HG02870 (cell line): ENCODE measurements around the gene SERPINB2.

Experiments used
- ATAC-seq: cut with Tn5 transposase; IDR thresholded peaks from one replicate; pipeline ENCODE4 v1.9.1; 2021; ENCODE audit warnings: mild to moderate bottlenecking, moderate library complexity; ENCODE audit not compliant: unreplicated experiment

The SERPINB2 gene, protein sequence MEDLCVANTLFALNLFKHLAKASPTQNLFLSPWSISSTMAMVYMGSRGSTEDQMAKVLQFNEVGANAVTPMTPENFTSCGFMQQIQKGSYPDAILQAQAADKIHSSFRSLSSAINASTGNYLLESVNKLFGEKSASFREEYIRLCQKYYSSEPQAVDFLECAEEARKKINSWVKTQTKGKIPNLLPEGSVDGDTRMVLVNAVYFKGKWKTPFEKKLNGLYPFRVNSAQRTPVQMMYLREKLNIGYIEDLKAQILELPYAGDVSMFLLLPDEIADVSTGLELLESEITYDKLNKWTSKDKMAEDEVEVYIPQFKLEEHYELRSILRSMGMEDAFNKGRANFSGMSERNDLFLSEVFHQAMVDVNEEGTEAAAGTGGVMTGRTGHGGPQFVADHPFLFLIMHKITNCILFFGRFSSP

DNA sequence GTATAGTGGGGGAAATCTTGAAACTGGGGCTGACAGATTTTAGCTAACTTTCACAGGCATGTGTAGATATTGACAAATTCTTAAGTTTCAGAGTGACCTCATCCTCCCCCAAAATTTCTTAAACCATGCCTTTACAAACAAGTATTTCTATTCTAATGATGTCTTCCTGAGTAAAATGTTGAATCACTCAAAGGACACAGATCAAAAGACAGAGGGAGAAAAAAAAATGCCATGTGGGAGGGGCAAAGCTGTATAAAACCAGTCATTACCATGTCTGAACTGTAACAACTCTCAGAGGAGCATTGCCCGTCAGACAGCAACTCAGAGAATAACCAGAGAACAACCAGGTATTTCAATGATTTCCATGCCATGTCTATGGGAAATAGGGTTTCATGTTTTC lies at the start of gene SERPINB2:
Gene SERPINB2, plus strand, starts transcription at position 282 of the 400 bp plus-strand sequence. CDS start 3,740 bp downstream, outside the sequence.
- peak; percentile 35 for ATAC-seq

DNA sequence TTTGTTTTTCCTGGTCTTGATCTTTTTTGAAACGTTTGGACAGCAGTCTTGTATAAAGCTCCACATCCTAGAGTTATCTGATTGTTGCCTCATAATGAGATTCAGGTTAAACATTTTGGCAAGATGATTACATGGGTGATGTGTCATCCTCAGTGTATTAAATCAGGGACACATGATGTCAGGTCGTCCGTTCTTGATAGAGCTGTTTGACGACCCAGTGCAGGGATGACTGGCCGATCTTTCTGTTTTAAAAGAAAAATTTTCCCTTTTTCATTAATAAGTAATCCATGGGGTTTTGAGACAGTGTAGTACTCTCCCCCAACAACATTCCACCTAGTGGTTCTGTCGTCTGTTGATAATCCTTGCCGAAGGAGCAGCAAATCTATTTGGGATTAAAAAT lies 44.5 kb upstream of the SERPINB2 start:
- no peak for ATAC-seq

DNA sequence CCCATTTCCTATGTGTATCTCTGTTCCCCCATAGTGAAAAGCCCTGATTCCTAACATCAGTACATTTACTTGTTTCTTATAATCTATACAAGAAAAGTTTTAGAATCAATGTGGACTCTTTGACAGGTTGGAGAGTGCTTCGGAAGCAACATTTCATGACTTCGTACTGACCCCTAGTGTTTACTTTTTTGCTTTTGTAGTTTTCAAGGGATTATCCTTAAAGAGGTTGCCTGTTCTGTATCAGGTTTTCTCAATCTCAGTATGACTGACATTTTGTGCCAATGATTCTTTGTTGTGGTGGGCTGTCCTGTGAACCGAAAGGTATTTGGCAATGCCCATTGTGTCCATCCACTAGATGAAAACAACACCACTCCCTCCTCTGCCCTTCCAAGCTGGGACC lies 43.3 kb upstream of the SERPINB2 start:
- ATAC-seq = peak; percentile 77

DNA sequence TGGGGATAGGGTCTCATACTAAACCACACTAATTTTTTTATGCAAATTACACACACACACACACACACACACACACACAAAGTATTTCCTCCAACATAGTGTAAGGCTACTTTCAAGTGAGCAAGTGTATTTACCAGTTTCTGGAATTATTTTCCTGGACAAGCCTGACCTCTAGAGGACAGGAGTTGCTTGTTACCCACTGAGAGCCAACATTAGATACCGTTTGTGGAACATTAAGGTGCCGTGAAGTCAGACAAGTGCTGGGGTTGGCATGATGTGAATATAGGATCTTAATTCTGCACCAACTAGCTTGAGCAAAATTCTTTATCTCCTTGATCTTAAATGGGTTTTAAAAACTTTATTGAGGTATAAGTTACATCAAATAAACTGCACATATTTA lies 39.3 kb upstream of the SERPINB2 start:
- peak; percentile 41 for ATAC-seq

DNA sequence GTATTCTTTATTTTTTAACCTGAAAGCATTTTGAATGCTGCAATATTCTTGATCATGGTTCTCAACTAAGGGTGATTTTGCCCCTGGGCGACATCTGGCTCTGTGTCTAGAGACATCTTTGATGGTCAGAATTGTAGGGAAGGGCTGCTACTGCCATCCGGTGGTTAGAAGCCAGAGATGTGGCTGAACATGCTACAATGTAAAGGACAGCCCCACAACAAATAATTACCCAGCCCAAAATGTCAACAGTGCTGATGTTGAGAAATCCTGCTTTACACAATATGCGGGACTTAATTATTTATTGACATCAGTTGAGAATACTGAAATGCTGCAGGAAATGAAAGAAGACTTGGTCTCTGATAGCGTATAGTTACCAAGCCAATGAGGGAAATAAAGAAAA lies 37.5 kb upstream of the SERPINB2 start:
- ATAC-seq = no peak

DNA sequence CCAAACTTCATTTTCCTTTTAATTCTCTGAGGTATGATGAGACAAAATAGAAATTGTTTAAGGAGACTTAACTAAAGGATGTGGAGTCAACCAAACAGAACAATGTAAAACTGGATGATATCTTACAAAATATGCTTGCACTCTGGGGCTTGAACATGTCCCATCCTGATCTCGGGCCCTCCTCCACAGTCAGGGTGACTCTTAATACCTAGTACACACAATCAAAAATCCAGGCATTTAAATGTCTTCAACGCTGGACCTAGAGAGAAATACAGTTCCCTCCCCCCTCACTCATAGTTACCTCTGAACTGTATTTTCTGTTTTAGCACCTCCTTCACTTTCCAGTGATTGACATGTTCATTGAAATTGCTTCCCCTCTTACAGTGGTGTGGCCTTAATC lies 36.9 kb upstream of the SERPINB2 start:
- no peak for ATAC-seq

DNA sequence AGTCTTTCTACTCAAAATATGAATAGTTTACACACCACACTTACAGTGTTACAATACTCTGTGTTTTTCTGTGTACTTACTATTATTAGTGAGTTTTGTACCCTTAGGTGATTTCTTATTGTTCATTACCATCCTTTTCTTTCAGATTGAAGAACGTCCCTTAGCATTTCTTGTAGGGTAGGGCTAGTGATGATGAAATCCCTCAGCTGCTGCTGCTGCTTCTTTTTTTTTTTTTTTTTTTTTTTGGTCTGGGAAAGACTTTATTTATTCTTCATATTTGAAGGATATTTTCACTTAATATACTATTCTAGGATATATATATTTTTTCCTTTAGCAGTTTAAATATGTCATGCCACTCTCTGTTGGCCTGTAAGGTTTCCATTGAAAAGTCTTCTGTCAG lies 29.0 kb upstream of the SERPINB2 start:
- ATAC-seq = no peak

DNA sequence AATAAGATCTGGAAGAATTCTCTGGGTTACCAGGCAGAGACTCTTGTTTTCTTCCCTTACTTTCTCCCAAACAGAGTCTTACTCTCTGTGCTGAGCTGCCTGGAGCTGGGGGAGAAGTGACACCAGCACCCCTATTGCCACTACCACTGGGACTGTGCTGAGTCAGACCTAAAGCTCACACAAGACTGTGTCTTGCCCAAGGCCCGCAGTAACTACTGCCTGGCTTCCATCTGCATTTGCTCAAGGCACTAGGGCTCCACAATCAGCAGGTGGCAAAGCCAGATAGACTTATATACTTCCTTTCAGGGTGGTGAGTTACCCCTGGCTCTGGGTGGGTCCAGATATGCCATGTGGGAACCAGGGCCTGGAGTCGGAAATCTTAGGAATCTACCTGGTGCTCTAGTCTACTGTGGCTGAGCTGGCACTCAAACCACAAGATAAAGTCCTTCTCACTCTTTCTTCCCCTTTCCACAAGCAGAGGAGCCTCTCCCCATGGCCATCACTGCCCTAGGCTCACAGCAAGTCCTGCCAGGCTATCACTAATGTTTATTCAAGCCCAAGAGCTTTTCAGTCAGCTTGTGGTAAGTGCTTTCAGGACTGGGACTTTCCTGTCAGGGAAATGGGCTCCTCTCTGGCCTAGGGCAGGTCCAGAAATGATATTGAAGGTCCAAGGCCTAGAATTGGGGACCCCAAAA lies 27.6 kb upstream of the SERPINB2 start:
- ATAC-seq = no peak

DNA sequence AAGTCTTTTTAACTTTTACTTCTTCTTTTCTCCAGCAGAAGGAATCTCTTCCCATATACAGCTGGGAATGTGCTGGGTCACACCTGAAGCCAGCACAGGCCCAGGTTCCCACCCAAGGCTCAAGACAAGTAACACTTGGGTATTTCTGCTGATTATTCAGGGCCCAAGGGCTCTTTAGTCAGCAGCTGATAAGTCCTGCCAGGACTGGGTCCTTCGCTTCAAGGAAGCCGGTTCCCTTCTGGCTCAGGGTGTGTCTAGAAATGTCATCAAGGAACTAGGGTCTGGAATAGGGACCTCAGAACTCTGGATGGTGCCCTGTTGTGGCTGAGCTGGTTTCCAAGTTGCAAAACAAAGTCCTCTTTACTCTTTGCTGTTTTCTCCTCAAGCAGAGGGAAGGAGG lies 27.0 kb upstream of the SERPINB2 start:
- no peak for ATAC-seq

DNA sequence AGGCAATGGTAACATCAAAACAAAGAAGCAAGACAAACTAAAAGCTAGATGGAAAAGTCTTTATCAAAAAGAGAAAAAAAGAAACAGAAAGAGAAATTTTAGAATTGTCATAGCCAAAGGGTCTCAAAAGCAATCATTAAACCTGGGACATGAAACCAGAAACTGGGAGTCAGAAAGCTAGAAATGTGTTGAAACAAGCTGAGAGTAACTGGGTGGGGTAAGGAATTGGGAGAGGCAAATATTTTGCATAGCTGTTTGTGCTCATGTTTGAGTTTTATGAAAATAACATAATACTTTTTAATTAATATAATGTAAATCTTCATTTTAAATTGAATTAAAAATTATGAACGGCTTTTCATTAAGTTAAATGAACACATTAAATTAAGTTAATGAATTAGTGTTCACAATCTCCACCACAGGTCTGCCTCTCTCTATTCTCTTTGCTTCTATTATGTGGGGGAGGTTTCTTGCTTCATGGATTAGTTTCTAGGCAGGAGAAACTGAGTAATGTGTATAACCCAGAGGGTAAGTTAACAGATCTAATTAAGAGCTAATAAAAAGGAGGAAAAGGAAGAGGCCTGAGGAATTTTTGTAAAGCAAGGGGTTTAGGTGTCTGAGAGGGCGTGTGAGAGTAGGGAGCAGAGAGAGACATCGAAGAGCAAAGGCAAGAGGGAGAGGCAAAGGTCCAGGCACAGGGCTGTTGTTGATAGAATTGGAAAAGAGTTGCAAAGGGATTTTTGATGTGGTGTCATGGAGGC lies 20.0 kb upstream of the SERPINB2 start:
- ATAC-seq = no peak

DNA sequence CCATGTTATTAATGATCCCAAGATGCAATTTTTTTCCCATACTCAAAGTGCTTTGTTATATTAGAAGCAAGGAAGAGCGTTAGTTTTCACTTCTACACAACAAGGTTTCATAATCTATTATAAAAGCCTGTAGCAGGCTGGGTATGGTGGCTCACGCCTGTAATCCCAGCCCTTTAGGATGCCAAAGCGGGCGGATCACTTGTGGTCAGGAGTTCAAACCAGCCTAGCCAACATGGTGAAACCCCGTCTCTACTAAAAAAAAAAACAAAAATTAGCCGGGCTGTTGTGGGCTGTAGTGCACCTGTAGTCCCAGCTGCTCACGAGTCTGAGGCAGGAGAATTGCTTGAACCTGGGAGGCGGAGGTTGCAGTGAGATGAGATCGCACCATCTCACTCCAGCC lies 19.0 kb upstream of the SERPINB2 start:
- no peak for ATAC-seq

DNA sequence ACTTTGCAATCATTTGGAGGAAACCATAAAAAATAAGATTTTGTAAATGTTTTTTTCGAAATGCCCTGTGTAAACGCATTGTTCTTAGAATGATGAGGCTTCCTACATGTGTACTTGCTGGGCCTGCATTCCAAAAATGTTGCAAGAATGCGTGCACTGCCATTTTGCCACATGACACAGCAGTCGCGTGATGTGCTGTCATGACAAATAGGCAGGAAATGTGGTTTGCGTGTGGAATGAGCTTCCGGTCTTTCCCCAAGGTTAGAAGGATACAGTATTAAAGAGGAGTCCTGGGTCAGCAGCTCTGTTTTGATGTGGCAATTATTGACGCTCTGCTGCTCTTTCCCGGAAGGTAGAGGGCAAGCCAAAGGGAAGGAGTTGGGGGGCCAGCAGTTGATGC lies 18.1 kb upstream of the SERPINB2 start:
- no peak for ATAC-seq

DNA sequence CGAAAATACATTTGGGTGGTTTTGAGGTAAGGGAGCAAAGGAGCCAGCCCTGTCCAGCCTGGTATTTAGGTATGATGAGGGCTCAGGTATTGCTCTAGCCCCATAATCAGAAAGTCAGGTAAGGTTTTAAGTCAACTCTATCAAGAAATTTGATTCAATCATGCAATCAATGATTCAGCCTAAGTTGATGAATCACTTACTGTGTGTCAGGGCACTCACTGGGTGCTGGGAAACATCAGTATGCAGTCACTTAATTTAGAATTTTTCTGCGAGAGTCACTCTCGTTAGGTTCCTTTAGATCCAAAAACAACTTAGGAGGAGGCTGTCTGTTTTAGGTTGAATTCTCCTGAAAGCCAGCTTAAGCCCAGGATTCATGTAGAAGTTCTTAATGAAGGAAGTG lies 17.7 kb upstream of the SERPINB2 start:
- no peak for ATAC-seq

DNA sequence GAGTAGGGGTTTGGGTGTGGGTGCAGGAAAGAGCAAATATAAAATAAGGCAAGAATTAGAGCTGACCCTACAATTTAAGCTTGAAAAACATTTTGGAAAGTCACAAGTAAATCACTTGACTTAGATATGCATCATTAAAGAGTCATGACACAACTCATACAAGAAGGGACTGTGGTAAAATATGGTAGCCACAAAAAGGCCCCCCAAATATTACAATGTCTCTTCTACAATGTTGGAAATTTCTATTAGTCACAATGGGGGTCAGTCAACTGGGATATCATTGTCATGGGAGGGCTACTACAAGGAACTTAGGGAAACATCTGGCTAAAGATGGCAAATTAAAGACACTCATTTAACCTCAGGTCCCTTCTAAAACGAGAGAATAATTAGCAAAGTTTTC lies 15.7 kb upstream of the SERPINB2 start:
- ATAC-seq = no peak

DNA sequence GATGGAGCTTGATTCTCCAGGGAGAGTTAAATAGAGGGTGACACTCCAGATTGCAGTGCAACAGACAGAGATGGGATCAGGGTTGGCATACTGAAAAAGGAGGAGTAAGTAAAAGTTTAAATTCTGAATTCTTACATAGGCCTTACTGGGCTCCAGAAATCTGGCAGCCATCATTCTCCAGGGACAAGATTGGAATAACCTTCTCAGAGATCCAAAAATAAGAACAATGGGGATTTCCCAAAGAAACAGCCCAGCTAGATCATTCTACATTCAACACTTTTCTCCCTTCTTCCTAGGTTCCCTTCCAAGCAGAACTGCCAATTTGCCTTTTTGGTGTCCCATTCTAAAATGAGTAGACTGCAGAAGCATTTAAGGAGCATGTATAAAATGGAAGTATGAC lies 14.9 kb upstream of the SERPINB2 start:
- ATAC-seq = no peak

DNA sequence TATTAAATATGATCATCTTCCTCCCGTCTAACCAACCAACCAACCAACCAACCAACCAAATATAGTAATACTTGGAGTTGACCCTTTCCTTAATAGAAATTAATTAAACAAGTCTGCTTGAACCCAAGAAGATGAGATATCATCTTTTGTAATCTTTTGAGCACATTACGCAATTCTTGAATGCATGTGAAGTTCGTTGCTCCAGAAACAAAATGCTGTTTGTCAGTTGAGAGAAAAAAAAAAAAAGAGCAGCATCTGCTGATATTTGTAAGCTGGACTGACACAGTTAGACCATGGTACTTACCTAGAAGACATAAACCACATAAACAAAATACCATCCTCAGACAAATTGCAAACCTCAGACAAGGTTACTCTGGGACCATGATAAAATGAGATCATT lies 9.2 kb upstream of the SERPINB2 start:
- no peak for ATAC-seq

DNA sequence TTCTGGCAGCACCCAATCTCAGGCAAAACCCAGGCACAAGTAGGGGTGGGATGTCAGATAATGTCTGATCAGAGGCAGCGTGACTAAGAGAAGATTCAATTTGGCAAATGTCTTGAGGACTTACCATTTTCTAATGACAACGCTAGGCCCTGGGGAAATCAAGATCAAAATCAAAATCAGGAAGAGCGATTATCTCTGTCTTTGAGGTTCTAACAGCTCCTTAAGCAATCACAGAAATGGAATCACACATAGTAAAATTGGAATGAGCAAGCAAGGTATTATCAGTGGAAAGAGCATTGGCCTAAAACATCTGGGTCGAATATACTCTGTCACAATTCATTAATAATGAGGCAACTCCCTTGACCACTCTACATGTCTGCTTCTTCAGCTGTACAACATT lies 8.6 kb upstream of the SERPINB2 start:
- no peak for ATAC-seq

DNA sequence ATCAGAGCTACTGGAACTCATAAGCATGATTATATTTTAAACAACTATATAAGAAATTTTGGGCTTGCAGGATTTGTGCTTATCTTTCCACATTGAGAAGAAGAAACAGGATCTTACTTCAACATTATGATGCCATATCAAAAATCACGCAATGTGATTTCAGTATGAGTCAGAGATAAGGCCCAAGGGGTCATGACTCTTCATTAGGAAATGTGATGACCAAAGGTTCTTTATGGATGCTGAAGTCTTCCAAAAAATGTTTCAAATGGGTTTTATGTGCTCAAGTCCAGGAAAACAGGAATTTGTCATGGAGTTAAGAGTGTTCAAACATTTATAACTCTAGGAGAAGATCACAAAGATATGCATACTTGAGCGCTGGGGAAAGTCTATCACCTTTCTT lies 7.8 kb upstream of the SERPINB2 start:
- ATAC-seq = no peak

DNA sequence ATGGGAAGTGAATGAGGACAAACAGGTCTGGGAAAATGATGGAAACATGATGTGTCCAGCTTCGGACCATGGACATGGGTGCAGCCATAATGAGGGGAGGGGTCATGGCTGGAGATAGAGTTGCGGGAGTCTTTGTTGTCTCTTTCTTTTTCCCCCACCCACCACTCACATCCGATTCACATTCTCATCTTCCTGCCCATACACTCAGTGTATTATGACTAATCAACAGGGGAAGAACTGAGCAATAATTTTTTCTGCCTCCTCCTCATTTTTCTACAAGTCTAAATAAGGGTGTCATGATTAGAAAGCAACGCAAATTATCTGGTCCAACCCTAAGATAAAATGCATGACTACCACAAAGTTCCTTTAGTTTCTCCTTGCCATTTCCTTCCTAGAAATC lies 5.7 kb upstream of the SERPINB2 start:
- ATAC-seq = no peak

DNA sequence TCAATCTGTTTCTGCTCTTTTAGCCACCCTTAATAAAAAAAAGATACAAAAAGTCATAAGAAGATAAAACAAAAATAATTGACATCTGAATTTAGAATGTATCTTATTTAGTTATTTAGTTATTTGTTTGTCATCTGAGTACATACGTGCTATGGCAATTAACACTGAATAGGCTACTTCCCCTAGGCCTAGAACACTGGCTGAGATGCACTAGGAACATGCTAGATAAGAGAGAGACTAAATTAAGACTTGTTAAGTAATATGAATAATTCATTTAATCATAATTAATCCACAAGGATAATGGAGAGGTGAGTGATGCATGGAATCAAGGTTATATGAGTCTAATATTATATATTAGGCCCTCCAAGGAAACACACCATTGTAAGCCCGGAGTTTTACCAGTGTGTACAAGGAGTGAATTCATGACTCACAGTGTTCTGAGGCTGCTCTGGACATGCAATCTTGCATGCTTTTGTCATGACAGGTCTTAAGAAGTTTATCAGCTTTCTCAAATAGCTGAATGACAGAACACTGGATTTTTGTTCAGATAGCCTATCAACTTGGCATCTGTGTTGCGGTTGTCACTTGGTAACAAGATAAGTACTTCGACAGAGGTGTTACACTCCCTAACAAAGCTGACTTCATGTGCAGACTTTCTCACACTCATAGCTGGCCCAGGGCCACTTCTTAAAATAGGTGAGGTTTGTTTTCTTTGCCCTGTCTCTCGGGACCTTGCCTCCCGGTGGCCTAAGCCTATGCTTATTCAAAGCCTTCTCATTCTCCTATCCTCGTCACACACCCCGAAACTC lies 5.0 kb upstream of the SERPINB2 start:
- ATAC-seq = no peak

DNA sequence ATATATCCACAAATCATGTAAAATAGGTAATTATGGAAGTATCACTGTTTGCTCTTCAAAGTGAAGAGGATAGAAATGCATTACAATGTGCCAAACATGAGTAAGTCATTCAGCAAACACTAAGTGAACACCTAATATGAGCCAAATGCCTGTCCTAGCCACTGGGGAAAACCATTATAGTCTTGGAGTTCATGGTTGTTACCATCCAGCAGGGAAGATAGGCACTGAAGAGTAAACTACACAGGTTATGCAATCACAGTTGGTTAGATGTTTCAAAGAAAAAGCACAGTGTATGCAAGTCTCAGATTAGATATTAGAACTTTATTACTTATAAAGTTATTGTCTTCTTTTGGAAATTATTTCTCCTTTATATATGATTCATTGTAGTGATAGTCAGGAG lies 3.9 kb upstream of the SERPINB2 start:
- ATAC-seq = no peak
